Measurements from ENCODE around the gene DCXR. TPM values are rescaled to one million over a fixed set of nuclear protein-coding genes. Genes with fewer than 3 reads are reported as not detected.
A peak's percentile ranks its signal among the peaks of the same experiment; 100 is the strongest.

The DCXR gene
- total RNA-seq, 2 donors from 2014 or later: 235 to 744 TPM

- WGBS: 3% methylated on average over 51 of the region's 55 CpGs
- H3K9me3 ChIP-seq: no peaks in the 10 kb centered on the region
- TF ChIP-seq, protein P1, sequence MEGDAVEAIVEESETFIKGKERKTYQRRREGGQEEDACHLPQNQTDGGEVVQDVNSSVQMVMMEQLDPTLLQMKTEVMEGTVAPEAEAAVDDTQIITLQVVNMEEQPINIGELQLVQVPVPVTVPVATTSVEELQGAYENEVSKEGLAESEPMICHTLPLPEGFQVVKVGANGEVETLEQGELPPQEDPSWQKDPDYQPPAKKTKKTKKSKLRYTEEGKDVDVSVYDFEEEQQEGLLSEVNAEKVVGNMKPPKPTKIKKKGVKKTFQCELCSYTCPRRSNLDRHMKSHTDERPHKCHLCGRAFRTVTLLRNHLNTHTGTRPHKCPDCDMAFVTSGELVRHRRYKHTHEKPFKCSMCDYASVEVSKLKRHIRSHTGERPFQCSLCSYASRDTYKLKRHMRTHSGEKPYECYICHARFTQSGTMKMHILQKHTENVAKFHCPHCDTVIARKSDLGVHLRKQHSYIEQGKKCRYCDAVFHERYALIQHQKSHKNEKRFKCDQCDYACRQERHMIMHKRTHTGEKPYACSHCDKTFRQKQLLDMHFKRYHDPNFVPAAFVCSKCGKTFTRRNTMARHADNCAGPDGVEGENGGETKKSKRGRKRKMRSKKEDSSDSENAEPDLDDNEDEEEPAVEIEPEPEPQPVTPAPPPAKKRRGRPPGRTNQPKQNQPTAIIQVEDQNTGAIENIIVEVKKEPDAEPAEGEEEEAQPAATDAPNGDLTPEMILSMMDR (IDR thresholded peaks at IDR 0.05): no peak
- TF ChIP-seq POLR2A (IDR thresholded peaks at IDR 0.05): no peak
- no peak for TF ChIP-seq POLR2AphosphoS5 (IDR thresholded peaks at IDR 0.05)
- no peak overlapping the region for H3K27ac ChIP-seq
- no peaks in the 10 kb centered on the region for H3K27me3 ChIP-seq (replicated peaks; ENCODE audit: insufficient read depth)
- DNase-seq (ENCODE audit: low spot score): no peak
- peaks cover 18% of the 10 kb centered on the region for H3K4me1 ChIP-seq (replicated peaks)
- H3K36me3 ChIP-seq: no peaks in the 10 kb centered on the region
- intact Hi-C loops (cut with DNase I): no loop called here
- peak overlapping the region; percentile 57 to 85 for H3K4me3 ChIP-seq
Observed at GRCh38 chr17:82023447-82024241, 13.9 kb downstream of the DCXR start.

DNA sequence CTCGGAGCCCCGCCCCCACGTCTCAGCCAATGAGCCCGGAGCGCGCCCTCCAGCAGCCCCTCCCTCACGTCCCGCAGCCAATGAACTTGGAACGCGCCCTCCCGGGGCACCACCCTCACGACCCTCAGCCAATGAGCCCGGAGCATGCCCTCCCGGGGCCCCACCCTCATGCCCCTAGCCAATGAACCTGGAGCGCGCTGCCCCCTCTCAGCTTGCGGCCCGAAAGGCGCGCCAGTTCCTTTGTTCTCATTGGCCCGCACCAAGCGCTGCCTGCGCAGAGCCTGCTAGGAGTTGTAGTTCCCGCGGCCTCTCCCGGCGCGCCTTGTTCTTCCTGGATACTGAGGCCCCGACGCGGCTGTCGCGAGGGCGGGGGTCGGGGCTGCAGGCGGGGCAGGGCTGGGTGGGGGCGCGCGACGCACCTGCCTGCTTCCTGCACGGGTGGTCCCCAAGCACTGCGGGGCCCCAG is 14.5 kb downstream of the DCXR start, which contains the start of gene LRRC45:
LRRC45 (plus strand) TSS at position 325 of the 466 bp plus-strand sequence. CDS start 339 bp downstream, outside the sequence.
- TF ChIP-seq POLR2AphosphoS5 (IDR thresholded peaks at IDR 0.05): peak; percentile 95
- TF ChIP-seq, protein P1 (IDR thresholded peaks at IDR 0.05): no peak
- intact Hi-C loops (cut with DNase I): no loop called here
- Histone ChIP-seq H3K4me1 (replicated peaks) (peaks cover 18% of the 10 kb centered on the region), H3K27ac (peak within 1 kb of the TSS; percentile 62 to 73), H3K4me3 (peak within 1 kb of the TSS; percentile 85 to 88), H3K9me3 (no peaks in the 10 kb centered on the region), H3K27me3 (replicated peaks; ENCODE audit: insufficient read depth) (no peaks in the 10 kb centered on the region), H3K36me3 (no peaks in the 10 kb centered on the region)
- DNase-seq (ENCODE audit: low spot score): peak; percentile 100
- under 1% methylated on average over 18 of the region's 42 CpGs for WGBS

- Histone ChIP-seq H3K4me3 (peak within 1 kb of the TSS; percentile 85 to 88), H3K27me3 (replicated peaks; ENCODE audit: insufficient read depth) (no peaks in the 10 kb centered on the region), H3K36me3 (no peaks in the 10 kb centered on the region), H3K4me1 (replicated peaks) (peaks cover 18% of the 10 kb centered on the region), H3K27ac (peak within 1 kb of the TSS; percentile 62 to 73), H3K9me3 (no peaks in the 10 kb centered on the region)
- TF ChIP-seq POLR2AphosphoS5 (IDR thresholded peaks at IDR 0.05): no peak
- TF ChIP-seq POLR2A (IDR thresholded peaks at IDR 0.05): peak; percentile 49
- intact Hi-C loops (cut with DNase I): no loop called here
- DNase-seq (ENCODE audit: low spot score): no peak
- WGBS: 1% methylated on average over 37 of the region's 64 CpGs
Observed at GRCh38 chr17:82022310-82022980, 15.1 kb downstream of the DCXR start, which contains the start of gene CENPX. Gene CENPX, minus strand, starts transcription at chr17:82022878. Its CDS starts 17 bp downstream, at chr17:82022861.

- H3K4me1 ChIP-seq (replicated peaks): peaks cover 18% of the 10 kb centered on the region
- no peaks in the 10 kb centered on the region for H3K9me3 ChIP-seq
- no peaks in the 10 kb centered on the region for H3K27me3 ChIP-seq (replicated peaks; ENCODE audit: insufficient read depth)
- peak overlapping the region; percentile 62 to 73 for H3K27ac ChIP-seq
- H3K4me3 ChIP-seq: peak overlapping the region; percentile 85 to 88
- WGBS: 13% methylated on average over 10 of the region's 10 CpGs
- no peak for DNase-seq (ENCODE audit: low spot score)
- H3K36me3 ChIP-seq: no peaks in the 10 kb centered on the region
- intact Hi-C loops (cut with DNase I): loop anchor here (2.0 kb wide), 1 partner anchor 63 kb away; no protein-coding TSS in a partner anchor
- TF ChIP-seq POLR2A (IDR thresholded peaks at IDR 0.05) (no peak), POLR2AphosphoS5 (IDR thresholded peaks at IDR 0.05) (no peak)
- TF ChIP-seq, protein P1 (IDR thresholded peaks at IDR 0.05): no peak
Observed at GRCh38 chr17:82021900-82022309, 15.6 kb downstream of the DCXR start.
